ENCODE data around the gene POLR2I.

The POLR2I gene

DNA sequence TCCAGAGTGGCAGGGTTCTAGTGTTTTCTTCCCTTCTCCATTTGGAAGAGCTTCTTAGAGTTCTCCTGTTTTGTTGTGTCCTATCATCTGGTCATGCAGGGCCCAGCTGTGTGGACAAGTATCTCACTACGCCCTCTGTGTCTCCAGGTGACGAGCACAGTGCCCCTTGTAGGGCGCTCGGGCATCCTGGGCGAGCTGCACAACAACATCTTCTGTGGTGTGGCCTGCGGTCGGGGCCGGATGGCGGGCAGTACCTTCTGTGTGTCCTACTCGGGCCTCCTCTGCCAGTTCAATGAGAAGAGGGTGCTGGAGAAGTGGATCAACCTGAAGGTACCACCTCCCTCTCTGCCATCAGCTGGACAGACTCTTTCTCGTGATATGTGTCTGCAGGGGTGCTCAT, 47.0 kb downstream of the POLR2I start:
- DNase-seq: no peak

- DNase-seq: no peak
Measured at GRCh38 chr19:36064826-36065225, 49.8 kb downstream of the POLR2I start.
